DOHH2 (cell line): ENCODE measurements around the gene UNKL.

Experiments
- H3F3A ChIP-seq: fragments of 200-600 bp; sonication (generic), shearing (Covaris generic); 2 replicates; pipeline ENCODE4 v1.6.0; 2016; ENCODE audit warnings: antibody characterized with exemption, mild to moderate bottlenecking; ENCODE audit not compliant: control insufficient read depth, insufficient read depth
- H3K27ac ChIP-seq: fragments of 200-600 bp; sonication (generic); 2 replicates; pipeline ENCODE4 v1.5.1; 2014; ENCODE audit warnings: low read depth, mild to moderate bottlenecking, low read length, moderate library complexity
- H3K27me3 ChIP-seq: fragments of 200-600 bp; sonication (generic); 2 replicates; pipeline ENCODE4 v1.6.1; 2014; ENCODE audit warnings: mild to moderate bottlenecking, low read length, mixed read lengths; ENCODE audit not compliant: control insufficient read depth
- H3K36me3 ChIP-seq: fragments of 200-600 bp; sonication (generic); 2 replicates; pipeline ENCODE4 v1.6.1; 2014; ENCODE audit warnings: mild to moderate bottlenecking, low read length, moderate library complexity, mixed read lengths; ENCODE audit not compliant: control insufficient read depth
- H3K4me1 ChIP-seq: fragments of 200-600 bp; sonication (generic); 2 replicates; pipeline ENCODE4 v1.6.1; 2014; ENCODE audit warnings: mild to moderate bottlenecking, low read length, mixed read lengths; ENCODE audit not compliant: control insufficient read depth
- H3K4me2 ChIP-seq: fragments of 200-600 bp; sonication (generic); 2 replicates; pipeline ENCODE4 v1.6.0; 2014; ENCODE audit warnings: mild to moderate bottlenecking, low read length, moderate library complexity
- H3K4me3 ChIP-seq: fragments of 200-600 bp; sonication (generic); 2 replicates; pipeline ENCODE4 v1.5.1; 2014; ENCODE audit warnings: mild to moderate bottlenecking, low read length, mixed read lengths
- H3K79me2 ChIP-seq: fragments of 200-600 bp; sonication (generic); 2 replicates; pipeline ENCODE4 v1.6.1; 2014; ENCODE audit warnings: mild to moderate bottlenecking, low read length, mixed read lengths; ENCODE audit not compliant: control insufficient read depth
- H3K9me2 ChIP-seq: fragments of 200-600 bp; sonication (generic); replicated peaks from 2 replicates; pipeline ENCODE4 v1.6.1; 2014; ENCODE audit warnings: mild to moderate bottlenecking, low read length, mixed read lengths; ENCODE audit not compliant: control insufficient read depth
- H3K9me3 ChIP-seq: fragments of 200-600 bp; sonication (generic); 2 replicates; pipeline ENCODE4 v1.6.1; 2014; ENCODE audit warnings: antibody characterized with exemption, low read length, mixed read lengths; ENCODE audit not compliant: control insufficient read depth, insufficient read depth
- H4K20me1 ChIP-seq: fragments of 200-600 bp; sonication (generic); 2 replicates; pipeline ENCODE4 v1.6.0; 2014; ENCODE audit warnings: low read depth, mild to moderate bottlenecking, antibody characterized with exemption, low read length, moderate library complexity; ENCODE audit not compliant: control insufficient read depth, insufficient read depth
- CTCF ChIP-seq: fragments of 200-600 bp; sonication (generic); IDR thresholded peaks from one replicate; pipeline ENCODE4 v1.5.1; 2014; ENCODE audit warnings: antibody characterized with exemption, mild to moderate bottlenecking, low read depth, low read length; ENCODE audit not compliant: poor library complexity, severe bottlenecking
- EZH2phosphoT487 ChIP-seq: fragments of 200-600 bp; sonication (generic); IDR thresholded peaks from 2 replicates; pipeline ENCODE4 v1.6.1; 2017; ENCODE audit warnings: borderline replicate concordance, mild to moderate bottlenecking, antibody characterized with exemption, low read length, moderate library complexity, mixed read lengths

The UNKL gene

GRCh38 chr16:1333149-1333812, 81.2 kb downstream of the UNKL start, which contains the start of gene BAIAP3:
TSS of gene BAIAP3 (plus strand) at chr16:1333645. CDS start at chr16:1338550, 4,905 bp downstream.
- Histone ChIP-seq H3K4me3 (no peak within 1 kb of the TSS), H3K4me1 (peaks cover 19% of the 10 kb centered on the region), H3F3A (no peaks in the 10 kb centered on the region), H3K79me2 (no peaks in the 10 kb centered on the region), H3K4me2 (no peak within 1 kb of the TSS), H3K9me3 (peaks cover 7% of the 10 kb centered on the region; the same call in 1 of the 2 replicates), H3K27me3 (peaks cover 33% of the 10 kb centered on the region), H3K36me3 (no peaks in the 10 kb centered on the region), H3K9me2 (no peaks in the 10 kb centered on the region), H3K27ac (no peak within 1 kb of the TSS), H4K20me1 (peaks cover 3% of the 10 kb centered on the region; the same call in 1 of the 2 replicates)
- no peak for TF ChIP-seq EZH2phosphoT487
- no peak for TF ChIP-seq CTCF

GRCh38 chr16:1332618-1333148, 81.8 kb downstream of the UNKL start:
- Histone ChIP-seq H3K79me2 (no peaks in the 10 kb centered on the region), H3K9me3 (peaks cover 7% of the 10 kb centered on the region; the same call in 1 of the 2 replicates), H3K27me3 (peaks cover 33% of the 10 kb centered on the region), H3F3A (no peaks in the 10 kb centered on the region), H3K27ac (no peak overlapping the region), H3K36me3 (no peaks in the 10 kb centered on the region), H3K4me2 (no peak overlapping the region), H3K4me1 (peaks cover 19% of the 10 kb centered on the region), H4K20me1 (no peaks in the 10 kb centered on the region; the same call in 1 of the 2 replicates), H3K9me2 (no peaks in the 10 kb centered on the region), H3K4me3 (no peak overlapping the region)
- TF ChIP-seq CTCF (no peak), EZH2phosphoT487 (no peak)

- Histone ChIP-seq H3K79me2 (no peaks in the 10 kb centered on the region), H3K36me3 (no peaks in the 10 kb centered on the region), H3K4me2 (peak overlapping the region; percentile 67), H3F3A (no peaks in the 10 kb centered on the region), H3K27ac (no peak overlapping the region), H3K27me3 (peaks cover 33% of the 10 kb centered on the region), H3K9me3 (peaks cover 7% of the 10 kb centered on the region; the same call in 1 of the 2 replicates), H3K4me3 (peak overlapping the region; percentile 47), H3K9me2 (no peaks in the 10 kb centered on the region), H4K20me1 (no peaks in the 10 kb centered on the region), H3K4me1 (peaks cover 19% of the 10 kb centered on the region)
- no peak for TF ChIP-seq EZH2phosphoT487
- TF ChIP-seq CTCF = no peak
Measured at GRCh38 chr16:1331712-1332617, 82.5 kb downstream of the UNKL start.
